ENCODE data around the gene WASF3. TPM values are rescaled to one million over a fixed set of nuclear protein-coding genes. Genes with fewer than 3 reads are reported as not detected.

WASF3 gene
- total RNA-seq, 1 experiment from 2014 or later: 30.3 TPM

DNA sequence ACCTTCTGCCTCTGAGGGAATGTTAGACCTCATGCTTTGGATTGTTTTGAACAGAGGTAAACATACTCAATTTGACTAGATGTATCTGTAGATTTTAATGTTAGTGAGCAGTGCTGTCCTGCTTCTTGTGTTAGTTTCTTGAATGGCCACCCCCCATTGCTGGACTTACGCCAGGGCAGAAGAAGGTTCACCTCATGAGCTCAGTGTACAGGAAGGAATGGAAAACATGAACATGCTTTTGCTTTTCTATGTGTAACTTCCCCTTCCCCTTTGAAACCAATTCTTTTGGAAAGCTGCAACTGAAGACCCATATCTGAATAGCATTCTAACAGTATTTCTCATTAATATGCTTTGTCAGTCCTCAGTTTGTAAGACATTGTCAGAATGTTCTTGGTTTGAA is 32.3 kb downstream of the WASF3 start:
- Histone ChIP-seq H3K36me3 (no peaks in the 10 kb centered on the region), H3K4me1 (no peaks in the 10 kb centered on the region; the same call in 1 of the 2 replicates), H3K9me3 (replicated peaks) (no peaks in the 10 kb centered on the region), H3K4me3 (no peak overlapping the region), H3K27ac (no peak overlapping the region), H3K27me3 (no peaks in the 10 kb centered on the region)
- DNase-seq: no peak

DNA sequence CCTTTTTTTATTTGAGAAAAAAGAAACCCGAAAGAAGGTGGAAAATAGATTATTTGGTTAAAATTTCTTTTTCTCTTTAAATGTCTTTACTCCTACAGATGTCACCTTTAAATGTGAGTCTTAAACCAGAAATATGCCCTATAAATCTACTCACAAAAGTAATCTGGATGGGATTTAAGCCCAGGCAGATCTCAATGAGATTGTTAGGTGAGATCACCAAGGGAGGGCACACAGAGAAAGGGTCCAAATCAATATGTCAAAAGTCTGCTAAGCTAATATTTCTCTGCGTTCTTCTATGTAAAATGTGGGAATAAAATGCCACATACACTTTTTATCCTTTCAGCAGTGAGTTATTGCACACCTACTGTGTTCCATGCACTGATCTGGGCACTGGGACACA is 32.9 kb downstream of the WASF3 start:
- Histone ChIP-seq H3K9me3 (replicated peaks) (no peaks in the 10 kb centered on the region), H3K36me3 (no peaks in the 10 kb centered on the region), H3K27ac (no peak overlapping the region), H3K27me3 (no peaks in the 10 kb centered on the region), H3K4me1 (no peaks in the 10 kb centered on the region), H3K4me3 (no peak overlapping the region)
- DNase-seq: no peak

DNA sequence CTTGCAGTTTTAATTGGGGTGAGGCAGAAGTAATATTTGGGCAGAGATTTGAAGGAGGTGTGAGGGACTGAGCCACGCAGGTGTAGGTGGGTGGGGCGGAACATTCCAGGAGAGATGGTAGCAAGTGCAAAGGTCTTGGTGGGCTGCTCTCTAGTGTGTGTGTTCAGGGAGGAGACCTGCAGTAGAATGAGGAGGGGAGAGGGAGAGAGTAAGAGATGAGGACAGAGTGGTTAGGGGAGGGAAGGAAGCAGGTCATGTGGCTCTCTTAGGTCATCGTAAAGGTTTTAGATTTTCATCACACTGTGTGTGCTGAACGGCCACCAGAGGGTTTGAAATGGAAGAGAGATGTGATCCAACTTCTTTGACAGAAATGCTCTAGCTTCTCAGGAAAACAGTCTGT is 33.5 kb downstream of the WASF3 start:
- H3K4me1 ChIP-seq: no peaks in the 10 kb centered on the region
- no peak for DNase-seq
- no peaks in the 10 kb centered on the region for H3K27me3 ChIP-seq
- H3K9me3 ChIP-seq (replicated peaks): no peaks in the 10 kb centered on the region
- H3K27ac ChIP-seq: no peak overlapping the region
- H3K4me3 ChIP-seq: no peak overlapping the region
- H3K36me3 ChIP-seq: no peaks in the 10 kb centered on the region

GRCh38 chr13:26591672-26592071 is 34.2 kb downstream of the WASF3 start:
- H3K27ac ChIP-seq: no peak overlapping the region
- H3K4me3 ChIP-seq: no peak overlapping the region
- no peaks in the 10 kb centered on the region for H3K4me1 ChIP-seq
- DNase-seq: peak in 1 of 2 experiments; percentile 14
- no peaks in the 10 kb centered on the region for H3K27me3 ChIP-seq
- no peaks in the 10 kb centered on the region for H3K9me3 ChIP-seq (replicated peaks)
- no peaks in the 10 kb centered on the region for H3K36me3 ChIP-seq

GRCh38 chr13:26593661-26594060 is 36.2 kb downstream of the WASF3 start:
- H3K27me3 ChIP-seq: no peaks in the 10 kb centered on the region
- no peak for DNase-seq
- H3K36me3 ChIP-seq: no peaks in the 10 kb centered on the region
- H3K4me3 ChIP-seq: no peak overlapping the region
- H3K4me1 ChIP-seq: peaks cover 6% of the 10 kb centered on the region
- H3K9me3 ChIP-seq (replicated peaks): 0 out of 2 replicates have a peak, but pooled peaks cover 3% of the 10 kb centered on the region
- no peak overlapping the region for H3K27ac ChIP-seq

- no peaks in the 10 kb centered on the region for H3K36me3 ChIP-seq
- DNase-seq: no peak
- H3K27me3 ChIP-seq: no peaks in the 10 kb centered on the region
- H3K27ac ChIP-seq: no peak overlapping the region
- no peak overlapping the region for H3K4me3 ChIP-seq
- 0 out of 2 replicates have a peak, but pooled peaks cover 3% of the 10 kb centered on the region for H3K9me3 ChIP-seq (replicated peaks)
- H3K4me1 ChIP-seq: peaks cover 11% of the 10 kb centered on the region
These were observed 36.9 kb downstream of the WASF3 start for GRCh38 chr13:26594363-26594762.

- no peaks in the 10 kb centered on the region for H3K36me3 ChIP-seq
- 0 out of 2 replicates have a peak, but pooled peaks cover 3% of the 10 kb centered on the region for H3K9me3 ChIP-seq (replicated peaks)
- H3K27ac ChIP-seq: no peak overlapping the region
- H3K4me3 ChIP-seq: no peak overlapping the region
- DNase-seq: no peak
- H3K4me1 ChIP-seq: peaks cover 28% of the 10 kb centered on the region
- H3K27me3 ChIP-seq: no peaks in the 10 kb centered on the region
These were observed 39.0 kb downstream of the WASF3 start for GRCh38 chr13:26596458-26596857.

DNA sequence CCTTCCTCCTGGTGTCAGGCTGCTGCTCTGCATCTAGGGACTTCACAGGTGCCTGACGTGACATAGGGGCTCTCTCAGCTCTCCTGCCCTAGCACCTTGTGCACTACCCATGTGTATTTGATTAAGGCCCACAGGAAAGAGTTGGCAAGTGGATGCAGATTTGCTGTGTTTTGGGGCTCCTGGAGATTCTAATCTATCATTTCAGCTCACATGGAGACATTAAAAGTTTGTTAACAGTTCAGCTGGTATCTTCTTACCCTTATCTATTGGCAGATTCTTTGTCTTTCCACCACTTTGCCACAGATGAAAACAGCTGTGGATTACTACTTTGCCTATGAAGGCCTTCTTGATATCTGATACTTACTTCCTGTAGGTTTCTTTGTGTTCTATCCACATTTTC is 41.9 kb downstream of the WASF3 start:
- no peaks in the 10 kb centered on the region for H3K36me3 ChIP-seq
- DNase-seq: peak; percentile 19 to 70
- peaks cover 37% of the 10 kb centered on the region for H3K4me1 ChIP-seq
- peak overlapping the region; percentile 25 for H3K27ac ChIP-seq
- no peaks in the 10 kb centered on the region for H3K27me3 ChIP-seq
- H3K9me3 ChIP-seq (replicated peaks): 0 out of 2 replicates have a peak, but pooled peaks cover 3% of the 10 kb centered on the region
- H3K4me3 ChIP-seq: no peak overlapping the region

- no peak overlapping the region for H3K4me3 ChIP-seq
These were observed 42.4 kb downstream of the WASF3 start for GRCh38 chr13:26599860-26600259.

GRCh38 chr13:26600343-26600742 is 42.9 kb downstream of the WASF3 start:
- Histone ChIP-seq H3K4me3 (no peak overlapping the region), H3K9me3 (replicated peaks) (0 out of 2 replicates have a peak, but pooled peaks cover 3% of the 10 kb centered on the region), H3K36me3 (no peaks in the 10 kb centered on the region), H3K27me3 (no peaks in the 10 kb centered on the region), H3K27ac (no peak overlapping the region; the same call in 1 of the 2 replicates), H3K4me1 (peaks cover 37% of the 10 kb centered on the region)
- no peak for DNase-seq

More at GRCh38 chr13:26599860-26600259, 42.4 kb downstream of the WASF3 start:
- peaks cover 37% of the 10 kb centered on the region for H3K4me1 ChIP-seq
- no peaks in the 10 kb centered on the region for H3K27me3 ChIP-seq
- no peaks in the 10 kb centered on the region for H3K36me3 ChIP-seq
- DNase-seq: no peak
- H3K9me3 ChIP-seq (replicated peaks): 0 out of 2 replicates have a peak, but pooled peaks cover 3% of the 10 kb centered on the region
- peak overlapping the region; percentile 25 for H3K27ac ChIP-seq

GRCh38 chr13:26601669-26602068 is 44.2 kb downstream of the WASF3 start:
- peak; percentile 35 to 50 for DNase-seq
- no peaks in the 10 kb centered on the region for H3K27me3 ChIP-seq
- H3K9me3 ChIP-seq (replicated peaks): 0 out of 2 replicates have a peak, but pooled peaks cover 3% of the 10 kb centered on the region
- no peak overlapping the region for H3K4me3 ChIP-seq
- H3K36me3 ChIP-seq: no peaks in the 10 kb centered on the region
- H3K27ac ChIP-seq: no peak overlapping the region
- peaks cover 37% of the 10 kb centered on the region for H3K4me1 ChIP-seq

- Histone ChIP-seq H3K27ac (no peak overlapping the region), H3K4me1 (peaks cover 37% of the 10 kb centered on the region), H3K9me3 (replicated peaks) (no peaks in the 10 kb centered on the region), H3K4me3 (no peak overlapping the region), H3K36me3 (no peaks in the 10 kb centered on the region), H3K27me3 (no peaks in the 10 kb centered on the region)
- DNase-seq: no peak
These were observed 45.3 kb downstream of the WASF3 start for GRCh38 chr13:26602783-26603182.

DNA sequence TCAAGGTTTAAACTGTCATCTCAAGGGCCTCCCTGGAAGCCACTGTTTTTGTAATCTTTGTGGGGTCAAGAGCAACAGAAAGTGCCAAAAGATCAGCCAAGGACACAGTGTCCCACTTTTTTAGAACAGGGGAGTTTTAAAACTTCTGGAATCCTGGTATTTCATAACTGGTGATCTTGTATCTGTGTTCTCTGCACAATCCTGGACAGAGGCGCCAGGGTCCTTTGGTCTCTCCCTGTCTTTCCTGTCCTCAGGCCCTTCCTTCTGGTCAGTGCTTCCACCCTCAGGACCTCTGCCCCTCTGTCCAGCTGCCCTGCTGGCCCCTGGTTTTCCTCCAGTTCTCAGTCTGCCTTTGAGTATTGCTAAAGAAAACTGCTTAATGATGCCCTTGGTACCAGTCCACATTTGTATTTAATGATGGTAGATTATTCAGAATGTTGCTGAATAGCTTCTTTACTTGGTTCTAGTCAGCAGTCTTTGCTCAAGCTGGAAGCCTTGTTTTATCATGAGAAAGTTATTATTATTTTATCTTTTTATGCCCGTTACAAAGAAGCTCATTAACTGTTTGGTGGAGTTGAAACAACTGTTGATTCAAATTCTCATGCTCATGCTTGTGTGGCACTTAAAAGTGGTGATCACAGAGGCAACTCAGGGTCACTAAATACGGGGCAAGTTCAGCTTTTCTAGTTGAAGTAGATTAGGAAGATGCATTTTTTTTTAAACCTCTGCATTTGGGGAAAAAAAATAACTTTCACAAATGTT is 47.5 kb downstream of the WASF3 start:
- no peaks in the 10 kb centered on the region for H3K9me3 ChIP-seq (replicated peaks)
- DNase-seq: no peak
- peaks cover 20% of the 10 kb centered on the region for H3K4me1 ChIP-seq
- no peaks in the 10 kb centered on the region for H3K27me3 ChIP-seq
- no peaks in the 10 kb centered on the region for H3K36me3 ChIP-seq
- H3K4me3 ChIP-seq: no peak overlapping the region
- H3K27ac ChIP-seq: no peak overlapping the region

DNA sequence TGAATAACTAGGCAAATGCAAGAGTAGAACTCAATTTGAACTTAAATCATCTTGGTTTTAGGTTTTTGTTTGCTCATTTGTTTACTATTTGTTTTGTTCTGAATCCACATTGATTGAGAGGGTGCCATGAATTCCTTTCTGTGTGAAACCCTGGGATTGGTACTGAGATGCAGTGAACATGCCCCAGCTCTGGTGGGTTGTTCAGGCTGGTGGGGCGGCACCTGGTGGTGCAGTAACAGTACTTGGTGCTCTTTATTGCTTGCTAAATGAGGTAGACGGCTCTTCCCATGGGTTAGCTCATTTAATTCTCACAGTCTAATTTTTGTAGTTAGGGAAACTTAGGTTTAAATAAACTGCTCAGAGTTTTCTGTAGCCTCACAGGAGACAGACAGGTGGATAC is 48.4 kb downstream of the WASF3 start:
- peaks cover 14% of the 10 kb centered on the region for H3K4me1 ChIP-seq

DNA sequence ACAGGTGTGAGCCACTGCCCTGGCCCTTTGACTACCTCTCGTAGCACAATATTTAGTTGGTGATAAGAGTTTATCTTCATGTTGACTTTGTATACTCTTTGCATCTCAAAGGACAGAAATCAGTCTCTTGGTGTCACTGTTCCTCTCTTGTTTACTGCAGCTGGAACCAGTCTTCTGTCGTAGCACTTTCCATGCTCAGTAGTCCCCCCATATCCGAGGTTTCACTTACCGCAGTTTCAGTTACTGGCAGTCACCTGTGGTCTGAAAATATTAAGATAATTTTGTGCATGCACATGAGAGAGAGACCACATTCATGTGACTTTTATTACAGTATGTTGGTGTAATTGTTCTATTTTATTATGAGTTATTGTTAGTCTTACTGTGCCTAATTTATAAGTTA is 49.1 kb downstream of the WASF3 start:
- no peaks in the 10 kb centered on the region for H3K9me3 ChIP-seq (replicated peaks)
- H3K36me3 ChIP-seq: no peaks in the 10 kb centered on the region
- no peak for DNase-seq
- H3K27me3 ChIP-seq: no peaks in the 10 kb centered on the region
- no peak overlapping the region for H3K27ac ChIP-seq
- H3K4me3 ChIP-seq: no peak overlapping the region
- peaks cover 7% of the 10 kb centered on the region for H3K4me1 ChIP-seq

More for the DNA sequence above, 48.4 kb downstream of the WASF3 start:
- Histone ChIP-seq H3K27me3 (no peaks in the 10 kb centered on the region), H3K9me3 (replicated peaks) (no peaks in the 10 kb centered on the region), H3K4me3 (no peak overlapping the region), H3K27ac (no peak overlapping the region), H3K36me3 (no peaks in the 10 kb centered on the region)
- DNase-seq: no peak

GRCh38 chr13:26614721-26615120 is 57.2 kb downstream of the WASF3 start:
- H3K4me3 ChIP-seq: no peak overlapping the region
- DNase-seq: no peak
- H3K4me1 ChIP-seq: peaks cover 7% of the 10 kb centered on the region; the same call in 1 of the 2 replicates
- H3K36me3 ChIP-seq: peaks cover 5% of the 10 kb centered on the region; the same call in 1 of the 2 replicates
- H3K9me3 ChIP-seq (replicated peaks): no peaks in the 10 kb centered on the region
- no peak overlapping the region for H3K27ac ChIP-seq
- no peaks in the 10 kb centered on the region for H3K27me3 ChIP-seq
